ENCODE measurements around the gene PDE6C. TPM values are rescaled to one million over a fixed set of nuclear protein-coding genes. Genes with fewer than 3 reads are reported as not detected.

Gene PDE6C
- total RNA-seq, 2 donors from 2014 or later = not detected

DNA sequence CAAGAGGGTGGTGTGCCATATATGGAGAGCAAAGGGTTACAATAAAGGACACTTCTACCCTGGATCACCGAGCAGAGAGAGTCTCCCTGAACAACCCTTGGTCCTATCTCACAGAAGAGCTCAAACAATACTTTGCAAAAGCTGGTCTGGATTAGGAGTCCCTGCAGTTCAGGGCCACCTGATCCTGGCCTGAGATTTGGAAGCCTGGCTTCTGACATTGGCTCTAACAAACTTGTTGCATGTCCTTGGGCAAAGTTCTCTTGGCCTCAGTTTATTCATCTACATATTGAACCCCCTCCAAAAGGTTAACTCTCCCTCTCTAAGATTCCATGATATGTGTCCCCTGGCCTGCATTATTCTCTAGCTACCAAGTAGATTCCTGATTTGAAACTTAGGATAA lies 13.0 kb upstream of the PDE6C start:
- H3K27ac ChIP-seq = no peak overlapping the region
- TF ChIP-seq, protein P1, sequence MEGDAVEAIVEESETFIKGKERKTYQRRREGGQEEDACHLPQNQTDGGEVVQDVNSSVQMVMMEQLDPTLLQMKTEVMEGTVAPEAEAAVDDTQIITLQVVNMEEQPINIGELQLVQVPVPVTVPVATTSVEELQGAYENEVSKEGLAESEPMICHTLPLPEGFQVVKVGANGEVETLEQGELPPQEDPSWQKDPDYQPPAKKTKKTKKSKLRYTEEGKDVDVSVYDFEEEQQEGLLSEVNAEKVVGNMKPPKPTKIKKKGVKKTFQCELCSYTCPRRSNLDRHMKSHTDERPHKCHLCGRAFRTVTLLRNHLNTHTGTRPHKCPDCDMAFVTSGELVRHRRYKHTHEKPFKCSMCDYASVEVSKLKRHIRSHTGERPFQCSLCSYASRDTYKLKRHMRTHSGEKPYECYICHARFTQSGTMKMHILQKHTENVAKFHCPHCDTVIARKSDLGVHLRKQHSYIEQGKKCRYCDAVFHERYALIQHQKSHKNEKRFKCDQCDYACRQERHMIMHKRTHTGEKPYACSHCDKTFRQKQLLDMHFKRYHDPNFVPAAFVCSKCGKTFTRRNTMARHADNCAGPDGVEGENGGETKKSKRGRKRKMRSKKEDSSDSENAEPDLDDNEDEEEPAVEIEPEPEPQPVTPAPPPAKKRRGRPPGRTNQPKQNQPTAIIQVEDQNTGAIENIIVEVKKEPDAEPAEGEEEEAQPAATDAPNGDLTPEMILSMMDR (IDR thresholded peaks at IDR 0.05) = no peak
- no peak overlapping the region for H3K4me3 ChIP-seq
- H3K4me1 ChIP-seq (ENCODE audit: control insufficient read depth in 1 of 2, low read depth in 2 of 2) = peaks cover 6 to 11% of the 10 kb centered on the region in 2 donors
- no peak for ATAC-seq (ENCODE audit: insufficient number of reproducible peaks, low FRiP score, low read depth)
- no peaks in the 10 kb centered on the region for H3K9me3 ChIP-seq
- no peaks in the 10 kb centered on the region for H3K27me3 ChIP-seq (replicated peaks; ENCODE audit: insufficient read depth)
- no peak for DNase-seq (ENCODE audit: low spot score)
- H3K36me3 ChIP-seq = no peaks in the 10 kb centered on the region

DNA sequence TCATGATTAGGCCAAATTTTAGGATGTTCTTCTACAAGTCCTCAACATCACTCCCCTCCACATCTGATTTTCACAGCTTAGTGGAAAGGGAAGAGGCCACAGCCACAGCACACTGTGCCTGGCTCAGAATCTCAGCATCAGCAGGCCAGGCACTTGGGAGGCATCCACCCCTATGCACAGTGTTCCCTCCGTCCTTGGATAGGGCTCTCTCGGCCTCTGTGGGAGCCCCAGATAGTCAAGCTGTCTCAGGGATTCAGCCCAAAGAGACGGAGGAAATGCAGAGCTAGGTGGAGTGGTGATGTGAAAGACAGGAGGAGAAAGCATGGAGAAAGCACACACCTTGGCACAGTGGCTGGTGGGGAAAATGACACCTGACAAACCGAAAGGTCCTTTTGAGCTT lies 12.6 kb upstream of the PDE6C start:
- DNase-seq (ENCODE audit: low spot score) (no peak), ATAC-seq (ENCODE audit: insufficient number of reproducible peaks, low FRiP score, low read depth) (no peak)
- no peaks in the 10 kb centered on the region for H3K36me3 ChIP-seq
- H3K4me3 ChIP-seq = no peak overlapping the region
- no peak overlapping the region for H3K27ac ChIP-seq
- no peaks in the 10 kb centered on the region for H3K27me3 ChIP-seq (replicated peaks; ENCODE audit: insufficient read depth)
- no peaks in the 10 kb centered on the region for H3K9me3 ChIP-seq
- peaks cover 6 to 11% of the 10 kb centered on the region in 2 donors for H3K4me1 ChIP-seq (ENCODE audit: control insufficient read depth in 1 of 2, low read depth in 2 of 2)
- TF ChIP-seq, protein P1 (IDR thresholded peaks at IDR 0.05) = no peak

DNA sequence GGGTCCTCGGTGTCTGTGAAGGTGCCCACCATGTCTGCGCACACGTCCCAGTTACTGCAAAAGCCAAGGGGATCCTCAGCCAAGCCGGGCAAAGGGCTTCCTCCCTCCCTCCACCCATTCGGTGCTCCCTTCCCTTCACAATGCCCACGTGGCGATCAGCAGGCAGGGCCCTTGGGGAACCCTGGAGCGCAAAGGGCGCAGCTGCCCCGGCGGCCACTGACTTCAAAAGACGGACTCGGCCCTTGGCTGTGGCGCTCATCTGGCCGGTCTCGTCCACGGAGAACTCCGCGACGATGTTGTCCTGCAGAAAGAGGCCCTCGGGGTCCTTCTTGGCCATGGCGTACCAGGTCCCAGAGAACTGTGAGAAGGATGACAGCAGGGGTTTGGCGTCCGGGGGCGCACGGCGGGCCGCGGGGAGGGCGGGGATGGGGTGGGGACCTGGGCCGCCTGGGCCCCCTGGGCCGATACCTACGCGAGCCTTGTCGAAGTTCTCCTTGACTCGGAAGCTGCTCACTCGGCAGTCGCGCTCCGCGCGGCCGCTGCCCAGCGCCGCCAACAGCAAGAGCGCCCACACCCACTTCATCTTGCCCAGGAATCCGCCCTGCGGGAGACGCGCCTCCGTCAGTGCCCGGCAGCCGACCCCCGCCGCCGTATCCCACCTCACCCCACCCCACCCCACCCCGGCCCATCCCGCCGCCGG lies 11.7 kb upstream of the PDE6C start:
- TF ChIP-seq, protein P1 (IDR thresholded peaks at IDR 0.05) = no peak
- H3K27me3 ChIP-seq (replicated peaks; ENCODE audit: insufficient read depth) = no peaks in the 10 kb centered on the region
- no peak for DNase-seq (ENCODE audit: low spot score)
- ATAC-seq (ENCODE audit: insufficient number of reproducible peaks, low FRiP score, low read depth) = peak; percentile 18
- H3K9me3 ChIP-seq = no peaks in the 10 kb centered on the region
- H3K27ac ChIP-seq = no peak overlapping the region
- peak overlapping the region; percentile 70 for H3K4me3 ChIP-seq
- peaks cover 6 to 11% of the 10 kb centered on the region in 2 donors for H3K4me1 ChIP-seq (ENCODE audit: control insufficient read depth in 1 of 2, low read depth in 2 of 2)
- H3K36me3 ChIP-seq = no peaks in the 10 kb centered on the region

DNA sequence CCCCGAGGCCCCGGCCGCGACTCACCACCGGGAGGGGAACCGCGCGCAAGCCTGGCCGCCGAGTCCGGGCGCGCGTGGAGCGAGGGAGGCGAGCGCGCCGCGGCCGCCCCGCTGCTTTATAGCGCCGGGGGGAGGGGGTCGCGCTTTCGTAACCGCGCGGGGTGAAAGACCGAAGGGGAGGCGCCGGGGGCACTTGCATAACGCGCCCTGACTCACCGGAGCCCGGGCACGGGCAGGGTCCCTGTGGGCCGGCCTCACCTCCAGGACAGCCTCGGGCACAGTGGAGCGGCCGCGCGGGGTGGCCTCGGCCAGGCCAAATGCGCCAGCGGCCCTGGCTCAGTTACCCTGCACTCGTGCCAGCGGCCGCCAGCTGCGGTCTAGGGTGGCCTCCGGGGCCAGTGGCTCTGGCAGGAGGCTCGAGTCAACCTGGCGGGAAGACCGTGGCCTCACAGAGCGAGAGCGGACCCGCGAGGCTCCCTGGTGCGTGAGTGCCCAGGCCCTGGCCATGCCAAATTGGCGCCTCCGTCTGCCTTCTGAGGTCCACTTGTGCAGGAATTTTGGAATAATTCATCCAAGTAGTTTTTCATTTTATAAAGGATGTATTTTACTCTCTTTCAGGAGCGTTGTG lies 11.1 kb upstream of the PDE6C start, which contains the start of gene RBP4:
RBP4 (minus strand) TSS at position 90 of the 628 bp plus-strand sequence. CDS start 207 bp downstream, outside the sequence.
- DNase-seq (ENCODE audit: low spot score) (no peak), ATAC-seq (ENCODE audit: insufficient number of reproducible peaks, low FRiP score, low read depth) (no peak)
- Histone ChIP-seq H3K27ac (no peak within 1 kb of the TSS), H3K27me3 (replicated peaks; ENCODE audit: insufficient read depth) (no peaks in the 10 kb centered on the region), H3K4me1 (ENCODE audit: control insufficient read depth in 1 of 2, low read depth in 2 of 2) (peaks cover 6 to 11% of the 10 kb centered on the region in 2 donors), H3K36me3 (no peaks in the 10 kb centered on the region), H3K9me3 (no peaks in the 10 kb centered on the region), H3K4me3 (peak within 1 kb of the TSS; percentile 70)
- TF ChIP-seq, protein P1 (IDR thresholded peaks at IDR 0.05) = no peak

DNA sequence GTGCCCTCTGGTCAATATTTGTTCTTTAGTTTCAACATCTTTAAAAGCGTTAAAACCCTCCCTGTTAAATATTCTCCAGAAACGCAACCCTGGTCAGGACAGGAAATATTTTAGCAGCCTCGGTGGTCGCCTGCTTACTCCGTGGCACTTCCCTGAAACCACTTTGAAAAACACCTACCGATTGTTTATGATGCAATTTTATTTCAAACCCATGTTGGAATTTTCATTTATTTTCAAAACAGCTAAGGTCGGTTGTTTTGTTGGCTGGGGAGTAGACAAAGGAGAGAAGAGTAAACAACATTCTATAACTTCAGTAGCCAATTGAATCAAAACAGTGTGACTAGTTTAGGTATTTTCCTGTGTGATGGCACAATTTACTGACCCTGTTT lies 10.6 kb upstream of the PDE6C start:
- TF ChIP-seq, protein P1 (IDR thresholded peaks at IDR 0.05) = no peak
- Histone ChIP-seq H3K27ac (no peak overlapping the region), H3K36me3 (no peaks in the 10 kb centered on the region), H3K4me3 (peak overlapping the region; percentile 70), H3K9me3 (no peaks in the 10 kb centered on the region), H3K4me1 (ENCODE audit: control insufficient read depth in 1 of 2, low read depth in 2 of 2) (peaks cover 6 to 11% of the 10 kb centered on the region in 2 donors), H3K27me3 (replicated peaks; ENCODE audit: insufficient read depth) (no peaks in the 10 kb centered on the region)
- DNase-seq (ENCODE audit: low spot score) = no peak
- no peak for ATAC-seq (ENCODE audit: insufficient number of reproducible peaks, low FRiP score, low read depth)

All from thoracic aorta (tissue), 2 donors.